ENCODE results near the gene CACNA1B.
"Not testable (repeated sequence)": the region's sequence is repeated elsewhere in the genome, so short reads cannot be mapped to it uniquely, and the experiment has no call there.

Gene CACNA1B

GRCh38 chr9:138077898-138078540 lies 200.4 kb downstream of the CACNA1B start:
- Mint-ChIP-seq H3K27me3 (peaks cover 58% of the 10 kb centered on the region), H3K9me3 (no peaks in the 10 kb centered on the region), H3K27ac (no peak overlapping the region), H3K4me3 (no peak overlapping the region), H3K4me1 (no peaks in the 10 kb centered on the region), H3K36me3 (no peaks in the 10 kb centered on the region)
- ATAC-seq: no peak

GRCh38 chr9:138078846-138079245 lies 201.3 kb downstream of the CACNA1B start:
- Mint-ChIP-seq H3K9me3 (no peaks in the 10 kb centered on the region), H3K27me3 (peaks cover 51% of the 10 kb centered on the region), H3K4me1 (no peaks in the 10 kb centered on the region), H3K4me3 (no peak overlapping the region), H3K27ac (no peak overlapping the region), H3K36me3 (no peaks in the 10 kb centered on the region)
- ATAC-seq: no peak

- ATAC-seq: no peak
- Mint-ChIP-seq H3K4me3 (no peak overlapping the region), H3K27me3 (peaks cover 53% of the 10 kb centered on the region), H3K9me3 (peaks cover 12% of the 10 kb centered on the region), H3K36me3 (peaks cover 12% of the 10 kb centered on the region), H3K4me1 (no peaks in the 10 kb centered on the region), H3K27ac (no peak overlapping the region)
Observed at GRCh38 chr9:138080979-138081378, 203.4 kb downstream of the CACNA1B start.

DNA sequence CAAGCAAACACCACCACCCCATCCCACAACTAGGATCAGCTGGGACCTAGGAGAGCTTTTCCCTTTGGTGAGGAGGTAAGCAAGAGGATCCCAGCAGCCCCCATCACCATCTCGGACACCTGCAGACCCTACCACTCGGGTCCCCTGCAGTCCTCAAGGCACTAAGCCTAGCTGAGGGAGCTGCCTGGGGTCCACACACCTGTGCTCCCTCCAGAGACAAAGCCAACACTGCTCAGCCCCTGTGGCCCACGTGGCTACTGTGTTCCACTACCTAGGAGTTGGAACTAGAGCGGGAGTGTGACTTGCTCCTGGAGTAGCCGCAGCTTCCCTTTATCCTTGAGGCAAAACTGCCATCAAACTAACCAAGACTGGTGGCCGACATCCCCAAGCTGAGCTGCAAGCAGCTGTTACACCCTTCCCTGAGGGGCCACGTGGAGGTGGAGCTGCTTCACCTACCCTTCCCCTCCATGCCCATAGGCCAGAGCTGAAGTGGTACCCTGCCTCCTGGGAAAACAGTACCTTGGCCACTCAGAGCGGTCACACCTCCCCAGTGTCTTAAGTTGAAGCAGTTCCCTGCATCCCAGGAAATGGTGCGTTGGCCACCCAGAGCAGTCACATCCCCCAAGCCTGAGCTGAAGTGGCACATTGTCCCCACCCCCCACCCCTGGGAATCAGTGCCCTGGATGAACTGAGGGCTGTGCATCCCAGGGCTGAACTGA lies 205.5 kb downstream of the CACNA1B start:
- H3K9me3 Mint-ChIP-seq: peaks cover 18% of the 10 kb centered on the region
- H3K4me1 Mint-ChIP-seq: no peaks in the 10 kb centered on the region
- ATAC-seq: no peak
- peaks cover 13% of the 10 kb centered on the region for H3K36me3 Mint-ChIP-seq
- H3K27ac Mint-ChIP-seq: no peak overlapping the region
- H3K27me3 Mint-ChIP-seq: peaks cover 57% of the 10 kb centered on the region
- H3K4me3 Mint-ChIP-seq: no peak overlapping the region

GRCh38 chr9:138083873-138084272 lies 206.3 kb downstream of the CACNA1B start:
- no peak for ATAC-seq
- H3K4me1 Mint-ChIP-seq: no peaks in the 10 kb centered on the region
- H3K27me3 Mint-ChIP-seq: peaks cover 50% of the 10 kb centered on the region
- H3K36me3 Mint-ChIP-seq: peaks cover 13% of the 10 kb centered on the region
- H3K27ac Mint-ChIP-seq: no peak overlapping the region
- H3K9me3 Mint-ChIP-seq: peaks cover 18% of the 10 kb centered on the region
- no peak overlapping the region for H3K4me3 Mint-ChIP-seq

DNA sequence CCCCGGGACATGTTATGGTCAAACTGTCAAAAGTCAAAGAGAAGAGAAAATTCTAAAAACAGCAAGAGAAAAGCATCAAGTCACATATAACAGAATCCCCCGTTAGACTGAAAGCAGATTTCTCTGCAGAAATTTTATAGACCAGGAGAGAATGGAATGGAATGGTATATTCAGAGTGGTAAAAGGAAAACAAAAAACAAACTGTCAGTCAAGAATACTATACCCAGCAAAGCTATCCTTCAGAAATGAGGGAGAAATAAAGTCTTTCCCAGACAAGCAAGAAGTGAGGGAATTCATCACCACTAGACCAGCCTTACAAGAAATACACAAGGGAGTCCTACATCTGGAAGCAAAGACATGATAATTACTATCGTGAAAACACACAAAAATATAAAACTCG lies 208.0 kb downstream of the CACNA1B start:
- Mint-ChIP-seq H3K36me3 (peaks cover 13% of the 10 kb centered on the region), H3K27me3 (peaks cover 33% of the 10 kb centered on the region), H3K4me3 (no peak overlapping the region), H3K27ac (no peak overlapping the region), H3K4me1 (no peaks in the 10 kb centered on the region), H3K9me3 (peaks cover 18% of the 10 kb centered on the region)
- no peak for ATAC-seq

- not testable (repeated sequence) for H3K27me3 Mint-ChIP-seq, H3K4me1 Mint-ChIP-seq, ATAC-seq, H3K4me3 Mint-ChIP-seq, H3K36me3 Mint-ChIP-seq, H3K9me3 Mint-ChIP-seq, H3K27ac Mint-ChIP-seq
Observed at GRCh38 chr9:138092057-138092456, 214.5 kb downstream of the CACNA1B start.

DNA sequence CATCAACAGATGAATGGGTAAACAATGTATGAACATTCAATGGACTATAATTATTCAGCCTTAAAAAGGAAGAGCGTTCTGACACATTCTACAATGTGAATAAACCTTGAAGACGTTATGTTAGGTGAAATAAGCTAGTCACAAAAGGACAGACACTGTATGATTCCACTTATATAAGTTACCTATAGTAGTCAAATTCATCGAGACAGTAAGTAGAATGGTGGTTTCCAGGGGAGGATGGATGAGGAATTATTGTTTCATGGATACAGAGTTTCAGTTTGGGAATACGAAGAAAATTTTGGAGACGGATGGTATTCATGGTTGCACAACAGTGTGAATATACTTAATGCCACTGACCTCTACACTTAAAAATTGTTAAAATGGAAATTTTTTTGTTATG lies 216.4 kb downstream of the CACNA1B start:
- no peaks in the 10 kb centered on the region for H3K36me3 Mint-ChIP-seq
- H3K27me3 Mint-ChIP-seq: no peaks in the 10 kb centered on the region
- no peak overlapping the region for H3K27ac Mint-ChIP-seq
- ATAC-seq: no peak
- no peaks in the 10 kb centered on the region for H3K4me1 Mint-ChIP-seq
- no peak overlapping the region for H3K4me3 Mint-ChIP-seq
- H3K9me3 Mint-ChIP-seq: peaks cover 4% of the 10 kb centered on the region

DNA sequence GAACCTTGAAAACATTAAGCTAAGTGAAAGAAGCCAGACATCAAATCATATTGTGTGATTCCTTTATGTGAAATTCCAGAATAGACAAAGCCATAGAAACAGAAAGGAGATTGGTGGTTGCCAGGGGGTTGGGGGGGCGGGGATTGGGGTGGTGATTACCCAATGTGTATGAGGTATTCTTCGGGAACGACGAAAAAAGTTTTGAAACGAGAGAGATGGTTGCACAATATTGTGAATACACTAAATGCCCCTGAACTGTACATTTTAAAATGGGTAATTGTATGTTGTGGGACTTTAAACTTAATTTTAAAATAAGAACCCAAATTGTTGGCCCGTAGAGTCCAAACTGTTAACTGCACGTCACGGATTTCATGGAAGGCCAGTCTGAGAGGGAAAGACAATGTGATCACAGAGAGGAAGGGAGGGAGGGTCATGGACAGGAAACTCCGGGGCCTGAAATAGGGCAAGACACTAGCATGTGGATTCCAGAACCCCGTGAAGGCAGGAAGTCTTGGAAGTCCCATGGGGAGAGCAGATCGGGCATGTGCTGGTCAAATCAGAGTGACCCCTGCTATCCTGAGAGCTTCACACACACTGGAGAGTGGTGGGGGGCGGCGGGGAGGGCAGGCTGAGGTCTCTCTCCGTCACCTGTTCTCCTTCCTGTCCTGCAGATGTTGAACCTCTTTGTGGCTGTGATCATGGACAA lies 218.4 kb downstream of the CACNA1B start:
- ATAC-seq: no peak
- Mint-ChIP-seq H3K9me3 (peaks cover 4% of the 10 kb centered on the region), H3K4me1 (no peaks in the 10 kb centered on the region), H3K27ac (no peak overlapping the region), H3K27me3 (no peaks in the 10 kb centered on the region), H3K36me3 (no peaks in the 10 kb centered on the region), H3K4me3 (no peak overlapping the region)

GRCh38 chr9:138096519-138096845 lies 218.9 kb downstream of the CACNA1B start:
- Mint-ChIP-seq H3K36me3 (no peaks in the 10 kb centered on the region), H3K4me1 (no peaks in the 10 kb centered on the region), H3K27ac (no peak overlapping the region), H3K9me3 (peaks cover 4% of the 10 kb centered on the region), H3K4me3 (no peak overlapping the region), H3K27me3 (no peaks in the 10 kb centered on the region)
- ATAC-seq: no peak

GRCh38 chr9:138097501-138097991 lies 220.0 kb downstream of the CACNA1B start:
- ATAC-seq: no peak
- no peaks in the 10 kb centered on the region for H3K4me1 Mint-ChIP-seq
- peaks cover 4% of the 10 kb centered on the region for H3K9me3 Mint-ChIP-seq
- no peaks in the 10 kb centered on the region for H3K27me3 Mint-ChIP-seq
- H3K36me3 Mint-ChIP-seq: no peaks in the 10 kb centered on the region
- no peak overlapping the region for H3K27ac Mint-ChIP-seq
- no peak overlapping the region for H3K4me3 Mint-ChIP-seq

GRCh38 chr9:138098116-138098907 lies 220.7 kb downstream of the CACNA1B start:
- Mint-ChIP-seq H3K4me1 (no peaks in the 10 kb centered on the region), H3K9me3 (peaks cover 4% of the 10 kb centered on the region), H3K4me3 (no peak overlapping the region), H3K36me3 (no peaks in the 10 kb centered on the region), H3K27ac (no peak overlapping the region), H3K27me3 (no peaks in the 10 kb centered on the region)
- no peak for ATAC-seq

DNA sequence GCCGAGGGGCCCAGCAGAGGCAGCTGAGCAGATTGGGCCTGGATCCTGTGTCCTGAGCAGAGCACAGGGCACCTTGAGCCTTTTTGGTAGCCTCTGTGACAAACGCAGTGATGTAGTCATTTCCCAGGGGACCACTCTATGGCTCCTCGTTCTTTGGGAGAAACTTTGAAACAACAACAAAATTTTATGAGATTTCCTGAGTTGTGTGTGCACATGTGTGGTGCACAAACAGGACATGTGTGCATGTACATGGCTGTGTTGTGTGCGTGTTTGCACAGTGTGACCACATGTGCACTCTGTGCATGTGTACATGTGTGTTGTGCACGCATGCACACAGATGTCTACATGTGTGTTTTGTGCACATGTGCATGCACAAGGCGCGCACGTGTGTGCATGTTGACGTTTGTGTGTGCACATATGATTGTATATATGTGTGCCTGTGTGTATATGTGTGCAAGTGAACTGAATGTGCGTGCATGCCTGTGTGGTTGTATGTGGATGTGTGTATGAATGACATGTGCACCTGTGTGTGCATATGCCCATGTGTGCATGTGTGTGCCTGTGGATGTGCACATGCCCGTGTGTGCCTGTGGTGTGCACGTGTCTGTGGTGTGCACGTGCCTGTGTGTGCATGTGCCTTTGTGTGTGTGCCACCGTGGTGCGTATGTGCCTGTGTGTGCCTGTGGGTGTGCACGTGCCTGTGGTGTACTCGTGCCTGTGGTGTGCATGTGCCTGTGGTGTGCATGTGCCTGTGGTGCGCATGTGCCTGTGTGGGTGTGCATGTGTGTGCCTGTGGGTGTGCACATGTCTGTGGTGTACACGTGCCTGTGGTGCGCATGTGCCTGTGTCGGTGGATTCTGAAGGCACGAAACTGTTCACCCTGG lies 221.6 kb downstream of the CACNA1B start:
- H3K27me3 Mint-ChIP-seq: peaks cover 4% of the 10 kb centered on the region
- H3K27ac Mint-ChIP-seq: no peak overlapping the region
- ATAC-seq: no peak
- no peaks in the 10 kb centered on the region for H3K36me3 Mint-ChIP-seq
- H3K9me3 Mint-ChIP-seq: no peaks in the 10 kb centered on the region
- H3K4me3 Mint-ChIP-seq: no peak overlapping the region
- no peaks in the 10 kb centered on the region for H3K4me1 Mint-ChIP-seq

DNA sequence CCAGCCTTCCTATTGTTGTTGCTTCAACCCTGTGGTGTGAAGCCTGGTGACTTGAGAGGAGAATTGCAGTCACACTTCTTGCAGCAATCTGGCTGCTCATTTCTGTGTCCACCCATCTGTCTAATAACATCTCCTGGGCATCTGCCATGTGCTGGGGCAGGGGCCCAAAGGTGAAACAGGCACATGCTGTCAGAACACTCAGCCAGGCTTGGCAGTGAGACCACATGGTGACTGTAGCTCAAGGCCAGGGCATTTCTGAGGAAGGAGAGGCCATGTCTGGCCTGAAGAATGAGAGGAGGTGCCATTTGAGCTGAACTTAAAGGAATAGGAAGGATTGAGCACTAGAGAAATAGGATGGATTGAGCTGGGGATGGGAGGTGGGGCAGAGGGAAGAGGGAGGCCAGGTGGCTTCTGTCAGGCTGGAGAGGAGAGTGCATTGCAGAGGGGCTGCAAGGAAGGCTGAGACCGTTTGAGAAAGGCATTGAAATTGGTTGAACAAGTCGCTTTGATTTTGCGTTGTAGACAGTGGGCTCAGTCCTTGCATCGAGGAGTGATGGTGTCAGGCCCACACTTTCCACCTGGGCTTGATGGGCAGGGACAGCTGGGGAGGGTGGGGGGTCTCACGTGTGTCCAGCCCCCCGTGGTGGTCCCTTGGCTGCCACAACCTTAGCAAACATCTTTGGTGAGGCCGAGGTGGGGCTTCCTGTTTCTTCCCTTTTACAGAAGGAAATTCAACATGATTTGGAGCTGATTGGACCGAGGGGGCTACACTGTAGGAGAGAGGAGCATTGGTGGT lies 222.4 kb downstream of the CACNA1B start:
- H3K36me3 Mint-ChIP-seq: no peaks in the 10 kb centered on the region
- H3K4me3 Mint-ChIP-seq: no peak overlapping the region
- peaks cover 13% of the 10 kb centered on the region for H3K27me3 Mint-ChIP-seq
- ATAC-seq: no peak
- H3K9me3 Mint-ChIP-seq: no peaks in the 10 kb centered on the region
- no peaks in the 10 kb centered on the region for H3K4me1 Mint-ChIP-seq
- no peak overlapping the region for H3K27ac Mint-ChIP-seq

All from stimulated activated memory B cell treated with anti-CD40 and anti-IgM and Interleukin-4, amounts not matched to agents 10 μg/mL and 1 μg/mL and 100 μg/mL, for 72 hours (primary cell).